Smooth muscle cell (in vitro differentiated cells): ENCODE results near the gene NOS1AP. TPM values are rescaled to one million over a fixed set of nuclear protein-coding genes. Genes with fewer than 3 reads are reported as not detected.

ENCODE experiments used
- DNase-seq: peaks from one replicate; lab custom pipeline; 2025; ENCODE audit not compliant: unreplicated experiment; lab: John Stamatoyannopoulos, UW
- H2AFZ ChIP-seq: fragments of 200-600 bp; sonication (generic); 2 replicates; pipeline ENCODE4 v1.6.0; 2016; ENCODE audit warnings: antibody characterized with exemption, low read depth, mild to moderate bottlenecking
- H3F3A ChIP-seq: fragments of 200-600 bp; sonication (generic); 2 replicates; pipeline ENCODE4 v1.6.0; 2017; ENCODE audit warnings: antibody characterized with exemption, low read depth
- H3K27ac ChIP-seq: fragments of 200-600 bp; sonication (generic); 2 replicates; pipeline ENCODE4 v1.5.1; 2016; ENCODE audit warnings: low read depth, mild to moderate bottlenecking
- H3K27me3 ChIP-seq: fragments of 200-600 bp; sonication (generic); 2 replicates; pipeline ENCODE4 v1.6.1; 2016; ENCODE audit warnings: low read depth, mild to moderate bottlenecking
- H3K36me3 ChIP-seq: fragments of 200-600 bp; sonication (generic); 2 replicates; pipeline ENCODE4 v1.5.1; 2016; ENCODE audit warnings: low read depth
- H3K4me1 ChIP-seq: fragments of 200-600 bp; sonication (generic); 2 replicates; pipeline ENCODE4 v1.5.1; 2016; ENCODE audit warnings: low read depth
- H3K4me2 ChIP-seq: fragments of 200-600 bp; sonication (generic); 2 replicates; pipeline ENCODE4 v1.6.0; 2016; ENCODE audit warnings: mild to moderate bottlenecking
- H3K4me3 ChIP-seq: fragments of 200-600 bp; sonication (generic); 2 replicates; pipeline ENCODE4 v1.5.1; 2016; ENCODE audit warnings: mild to moderate bottlenecking
- H3K79me2 ChIP-seq: fragments of 200-600 bp; sonication (generic); 2 replicates; pipeline ENCODE4 v1.6.0; 2016; ENCODE audit warnings: low read depth, mild to moderate bottlenecking
- H3K9ac ChIP-seq: fragments of 200-600 bp; sonication (generic); 2 replicates; pipeline ENCODE4 v1.6.0; 2016; ENCODE audit warnings: low read depth
- H3K9me3 ChIP-seq: fragments of 200-600 bp; sonication (generic); replicated peaks from 2 replicates; pipeline ENCODE4 v1.5.1; 2016; ENCODE audit warnings: low read depth
- H4K20me1 ChIP-seq: fragments of 200-600 bp; sonication (generic); 2 replicates; pipeline ENCODE4 v1.6.0; 2016; ENCODE audit warnings: low read depth
- CTCF ChIP-seq: fragments of 200-600 bp; sonication (generic); IDR thresholded peaks from 2 replicates; pipeline ENCODE4 v1.5.1; 2017; ENCODE audit warnings: borderline replicate concordance, mild to moderate bottlenecking, antibody characterized with exemption; ENCODE audit not compliant: insufficient read depth, poor library complexity, severe bottlenecking
- WGBS: methylation state at CpG from one replicate; pipeline ENCODE4 v1.1.7; 2016; ENCODE audit warnings: low lambda C conversion rate; 5-methylcytosine and 5-hydroxymethylcytosine counted together
- polyA plus RNA-seq: library from polyadenylated mRNA; unstranded; fragments of >200 nt; fragmentation: Nextera tagmentation; extraction: Ambion mirVana; gene quantifications from 2 replicates; pipeline ENCODE4 v1.2.1, GENCODE V29; 2016
- total RNA-seq: library from RNA; depleted of rRNA; stranded (reverse); fragments of >200 nt; gene quantifications from 2 replicates; pipeline ENCODE4 v1.2.3, GENCODE V29; 2014

Gene NOS1AP
- total and polyA plus RNA-seq, 2 experiments from 2014 or later: 0.54 to 0.80 TPM

GRCh38 chr1:162151900-162152829 lies 82.7 kb downstream of the NOS1AP start:
- peaks cover 17% of the 10 kb centered on the region for H3K4me1 ChIP-seq
- H3K4me3 ChIP-seq: no peak overlapping the region
- no peaks in the 10 kb centered on the region for H3K79me2 ChIP-seq
- H3F3A ChIP-seq: no peaks in the 10 kb centered on the region
- no peaks in the 10 kb centered on the region for H4K20me1 ChIP-seq
- H3K4me2 ChIP-seq: peak overlapping the region; percentile 45
- H3K27me3 ChIP-seq: no peaks in the 10 kb centered on the region
- H3K9ac ChIP-seq: no peak overlapping the region
- no peaks in the 10 kb centered on the region for H3K36me3 ChIP-seq
- no peak overlapping the region for H2AFZ ChIP-seq
- WGBS: 34% methylated on average over 9 of the region's 9 CpGs
- no peak for DNase-seq
- no peaks in the 10 kb centered on the region for H3K9me3 ChIP-seq
- no peak overlapping the region for H3K27ac ChIP-seq
- no peak for TF ChIP-seq CTCF

GRCh38 chr1:162153374-162153773 lies 83.9 kb downstream of the NOS1AP start:
- H3K4me2 ChIP-seq: no peak overlapping the region
- no peak overlapping the region for H2AFZ ChIP-seq
- no peak overlapping the region for H3K9ac ChIP-seq
- no peak overlapping the region for H3K27ac ChIP-seq
- H4K20me1 ChIP-seq: no peaks in the 10 kb centered on the region
- no peak for DNase-seq
- H3K36me3 ChIP-seq: no peaks in the 10 kb centered on the region
- no peaks in the 10 kb centered on the region for H3F3A ChIP-seq
- H3K4me1 ChIP-seq: peaks cover 7% of the 10 kb centered on the region
- no peak overlapping the region for H3K4me3 ChIP-seq
- no peaks in the 10 kb centered on the region for H3K79me2 ChIP-seq
- no peaks in the 10 kb centered on the region for H3K9me3 ChIP-seq
- no peak for TF ChIP-seq CTCF
- H3K27me3 ChIP-seq: no peaks in the 10 kb centered on the region

- Histone ChIP-seq H2AFZ (no peak overlapping the region), H3K9me3 (no peaks in the 10 kb centered on the region), H3K4me3 (no peak overlapping the region), H3K36me3 (no peaks in the 10 kb centered on the region), H3K4me1 (peaks cover under 1% of the 10 kb centered on the region), H3F3A (no peaks in the 10 kb centered on the region), H3K27ac (no peak overlapping the region), H3K9ac (no peak overlapping the region), H3K79me2 (no peaks in the 10 kb centered on the region), H3K27me3 (no peaks in the 10 kb centered on the region), H3K4me2 (no peak overlapping the region), H4K20me1 (no peaks in the 10 kb centered on the region)
- no peak for TF ChIP-seq CTCF
- WGBS: 91% methylated on average over 1 of the region's 1 CpG
- no peak for DNase-seq
Measured at GRCh38 chr1:162157469-162157868, 88.0 kb downstream of the NOS1AP start.
